Smooth muscle cell (in vitro differentiated cells): ENCODE measurements around the gene MCL1. TPM values are rescaled to one million over a fixed set of nuclear protein-coding genes. Genes with fewer than 3 reads are reported as not detected.

Experiments
- DNase-seq: peaks from one replicate; lab custom pipeline; 2025; ENCODE audit not compliant: unreplicated experiment; lab: John Stamatoyannopoulos, UW
- H2AFZ ChIP-seq: fragments of 200-600 bp; sonication (generic); 2 replicates; pipeline ENCODE4 v1.6.0; 2016; ENCODE audit warnings: antibody characterized with exemption, low read depth, mild to moderate bottlenecking
- H3F3A ChIP-seq: fragments of 200-600 bp; sonication (generic); 2 replicates; pipeline ENCODE4 v1.6.0; 2017; ENCODE audit warnings: antibody characterized with exemption, low read depth
- H3K27ac ChIP-seq: fragments of 200-600 bp; sonication (generic); 2 replicates; pipeline ENCODE4 v1.5.1; 2016; ENCODE audit warnings: low read depth, mild to moderate bottlenecking
- H3K27me3 ChIP-seq: fragments of 200-600 bp; sonication (generic); 2 replicates; pipeline ENCODE4 v1.6.1; 2016; ENCODE audit warnings: low read depth, mild to moderate bottlenecking
- H3K36me3 ChIP-seq: fragments of 200-600 bp; sonication (generic); 2 replicates; pipeline ENCODE4 v1.5.1; 2016; ENCODE audit warnings: low read depth
- H3K4me1 ChIP-seq: fragments of 200-600 bp; sonication (generic); 2 replicates; pipeline ENCODE4 v1.5.1; 2016; ENCODE audit warnings: low read depth
- H3K4me2 ChIP-seq: fragments of 200-600 bp; sonication (generic); 2 replicates; pipeline ENCODE4 v1.6.0; 2016; ENCODE audit warnings: mild to moderate bottlenecking
- H3K4me3 ChIP-seq: fragments of 200-600 bp; sonication (generic); 2 replicates; pipeline ENCODE4 v1.5.1; 2016; ENCODE audit warnings: mild to moderate bottlenecking
- H3K79me2 ChIP-seq: fragments of 200-600 bp; sonication (generic); 2 replicates; pipeline ENCODE4 v1.6.0; 2016; ENCODE audit warnings: low read depth, mild to moderate bottlenecking
- H3K9ac ChIP-seq: fragments of 200-600 bp; sonication (generic); 2 replicates; pipeline ENCODE4 v1.6.0; 2016; ENCODE audit warnings: low read depth
- H3K9me3 ChIP-seq: fragments of 200-600 bp; sonication (generic); replicated peaks from 2 replicates; pipeline ENCODE4 v1.5.1; 2016; ENCODE audit warnings: low read depth
- H4K20me1 ChIP-seq: fragments of 200-600 bp; sonication (generic); 2 replicates; pipeline ENCODE4 v1.6.0; 2016; ENCODE audit warnings: low read depth
- WGBS: methylation state at CpG from one replicate; pipeline ENCODE4 v1.1.7; 2016; ENCODE audit warnings: low lambda C conversion rate; 5-methylcytosine and 5-hydroxymethylcytosine counted together
- polyA plus RNA-seq: library from polyadenylated mRNA; unstranded; fragments of >200 nt; fragmentation: Nextera tagmentation; extraction: Ambion mirVana; gene quantifications from 2 replicates; pipeline ENCODE4 v1.2.1, GENCODE V29; 2016
- total RNA-seq: library from RNA; depleted of rRNA; stranded (reverse); fragments of >200 nt; gene quantifications from 2 replicates; pipeline ENCODE4 v1.2.3, GENCODE V29; 2014
- TF ChIP-seq, protein P1 (sequence below): fragments of 200-600 bp; sonication (generic); IDR thresholded peaks from 2 replicates; pipeline ENCODE4 v1.5.1; 2017; ENCODE audit warnings: borderline replicate concordance, mild to moderate bottlenecking, antibody characterized with exemption; ENCODE audit not compliant: insufficient read depth, poor library complexity, severe bottlenecking

Gene MCL1
- total and polyA plus RNA-seq, 2 experiments from 2014 or later, result 224 to 519 TPM

DNA sequence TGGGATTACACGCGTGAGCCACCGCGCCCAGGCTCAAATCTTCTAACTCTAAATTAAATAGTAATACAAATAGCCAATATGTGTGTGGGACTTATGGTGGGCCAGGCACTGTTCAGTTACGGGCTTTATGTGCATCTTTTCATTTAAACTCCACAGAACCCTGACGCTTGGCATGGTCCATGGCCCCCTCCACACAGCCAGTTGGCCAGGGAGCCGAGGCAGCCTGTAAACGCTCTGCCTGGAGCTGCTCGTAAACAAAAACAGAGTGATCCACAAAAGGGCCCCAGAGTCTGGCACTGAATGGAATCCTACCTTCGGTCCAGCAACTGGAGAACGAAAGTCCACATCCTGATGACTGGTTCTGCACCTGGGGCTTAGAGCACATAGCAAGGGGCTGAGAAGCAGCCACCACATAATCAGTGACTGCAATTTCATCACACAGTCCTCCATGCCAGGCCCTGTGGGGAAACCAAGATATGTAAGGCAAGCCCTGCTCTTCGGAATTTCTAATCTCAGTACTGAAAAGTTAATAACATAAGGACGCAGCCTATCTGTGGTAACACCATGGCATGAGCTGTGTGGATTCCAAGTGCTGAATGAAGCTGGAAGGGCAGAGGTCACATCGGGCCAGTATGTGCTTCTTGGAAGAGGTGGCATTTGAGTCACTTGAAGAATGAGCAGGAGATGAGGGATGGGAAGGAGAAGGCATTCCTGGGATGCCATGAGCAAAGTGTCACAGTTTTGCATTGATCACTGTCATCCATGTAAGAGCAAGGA is 43.7 kb downstream of the MCL1 start:
- H3K36me3 ChIP-seq, result no peaks in the 10 kb centered on the region
- no peak for DNase-seq
- H3K27ac ChIP-seq, result peak overlapping the region; percentile 35
- H3K27me3 ChIP-seq, result no peaks in the 10 kb centered on the region
- H4K20me1 ChIP-seq, result no peaks in the 10 kb centered on the region
- peak overlapping the region; percentile 30 for H3K4me2 ChIP-seq
- H3F3A ChIP-seq, result no peaks in the 10 kb centered on the region
- no peak overlapping the region for H3K4me3 ChIP-seq
- no peaks in the 10 kb centered on the region for H3K4me1 ChIP-seq
- TF ChIP-seq, protein P1, sequence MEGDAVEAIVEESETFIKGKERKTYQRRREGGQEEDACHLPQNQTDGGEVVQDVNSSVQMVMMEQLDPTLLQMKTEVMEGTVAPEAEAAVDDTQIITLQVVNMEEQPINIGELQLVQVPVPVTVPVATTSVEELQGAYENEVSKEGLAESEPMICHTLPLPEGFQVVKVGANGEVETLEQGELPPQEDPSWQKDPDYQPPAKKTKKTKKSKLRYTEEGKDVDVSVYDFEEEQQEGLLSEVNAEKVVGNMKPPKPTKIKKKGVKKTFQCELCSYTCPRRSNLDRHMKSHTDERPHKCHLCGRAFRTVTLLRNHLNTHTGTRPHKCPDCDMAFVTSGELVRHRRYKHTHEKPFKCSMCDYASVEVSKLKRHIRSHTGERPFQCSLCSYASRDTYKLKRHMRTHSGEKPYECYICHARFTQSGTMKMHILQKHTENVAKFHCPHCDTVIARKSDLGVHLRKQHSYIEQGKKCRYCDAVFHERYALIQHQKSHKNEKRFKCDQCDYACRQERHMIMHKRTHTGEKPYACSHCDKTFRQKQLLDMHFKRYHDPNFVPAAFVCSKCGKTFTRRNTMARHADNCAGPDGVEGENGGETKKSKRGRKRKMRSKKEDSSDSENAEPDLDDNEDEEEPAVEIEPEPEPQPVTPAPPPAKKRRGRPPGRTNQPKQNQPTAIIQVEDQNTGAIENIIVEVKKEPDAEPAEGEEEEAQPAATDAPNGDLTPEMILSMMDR, result no peak
- no peak overlapping the region for H2AFZ ChIP-seq
- no peaks in the 10 kb centered on the region for H3K9me3 ChIP-seq
- 63% methylated on average over 14 of the region's 14 CpGs for WGBS
- no peaks in the 10 kb centered on the region for H3K79me2 ChIP-seq
- H3K9ac ChIP-seq, result no peak overlapping the region

DNA sequence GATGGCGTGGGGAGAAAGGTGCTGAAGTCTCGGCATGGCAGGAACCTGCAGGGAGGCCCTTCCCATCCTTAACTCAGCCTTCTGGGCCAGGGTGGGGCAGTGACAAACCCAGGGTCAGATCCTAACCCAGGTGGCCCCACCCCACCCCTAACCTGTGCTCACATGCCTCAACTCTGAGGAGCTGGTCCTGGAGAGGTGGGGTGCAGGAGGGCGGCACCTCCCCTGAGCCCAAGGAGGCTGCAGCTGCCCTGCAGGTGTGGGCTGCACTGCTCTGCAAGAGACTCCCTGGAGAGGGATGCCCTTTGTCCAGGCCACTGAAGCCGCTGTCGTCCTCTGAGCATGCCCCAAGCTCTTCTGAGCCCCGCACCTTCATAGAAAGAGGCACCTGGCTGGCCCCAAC is 45.4 kb downstream of the MCL1 start:
- H3K79me2 ChIP-seq, result no peaks in the 10 kb centered on the region
- no peak overlapping the region for H3K9ac ChIP-seq
- TF ChIP-seq, protein P1, result no peak
- H4K20me1 ChIP-seq, result no peaks in the 10 kb centered on the region
- H3F3A ChIP-seq, result no peaks in the 10 kb centered on the region
- no peak overlapping the region for H3K27ac ChIP-seq
- H3K4me2 ChIP-seq, result no peak overlapping the region
- no peaks in the 10 kb centered on the region for H3K9me3 ChIP-seq
- H3K27me3 ChIP-seq, result no peaks in the 10 kb centered on the region
- WGBS, result 99% methylated on average over 6 of the region's 6 CpGs
- no peaks in the 10 kb centered on the region for H3K36me3 ChIP-seq
- H2AFZ ChIP-seq, result no peak overlapping the region
- peaks cover 3% of the 10 kb centered on the region for H3K4me1 ChIP-seq
- no peak overlapping the region for H3K4me3 ChIP-seq
- DNase-seq, result no peak

DNA sequence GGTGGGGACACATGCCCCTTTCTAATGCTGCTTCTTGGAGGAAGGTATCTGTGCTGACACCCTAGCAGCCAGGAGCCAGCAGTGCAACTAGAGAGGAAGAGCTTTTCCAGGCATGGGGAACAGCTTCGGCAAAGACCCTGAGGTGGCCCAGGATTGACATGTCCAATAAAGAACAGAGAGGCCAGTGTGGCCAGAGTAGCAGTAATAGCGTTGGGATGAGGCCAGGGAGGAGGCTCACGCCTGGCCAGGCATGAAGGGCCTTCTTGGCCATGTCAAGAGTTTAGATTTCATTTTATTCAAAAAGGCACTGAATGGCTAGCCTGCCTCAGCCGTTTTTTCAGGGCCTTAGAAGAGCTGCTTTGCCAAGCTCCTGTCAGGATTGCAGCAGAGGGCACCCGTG is 46.5 kb downstream of the MCL1 start:
- Histone ChIP-seq H3K36me3 (no peaks in the 10 kb centered on the region), H3K9ac (no peak overlapping the region), H3K4me2 (no peak overlapping the region), H2AFZ (no peak overlapping the region), H3K9me3 (no peaks in the 10 kb centered on the region), H3F3A (no peaks in the 10 kb centered on the region), H3K4me1 (peaks cover 9% of the 10 kb centered on the region), H3K4me3 (no peak overlapping the region), H4K20me1 (no peaks in the 10 kb centered on the region), H3K79me2 (no peaks in the 10 kb centered on the region), H3K27ac (no peak overlapping the region), H3K27me3 (no peaks in the 10 kb centered on the region)
- WGBS, result 72% methylated on average over 5 of the region's 5 CpGs
- TF ChIP-seq, protein P1, result no peak
- DNase-seq, result no peak
